SK-N-SH treated with all-trans-retinoic acid at 6 μM for 48 hours (cell line): Measurements from ENCODE around the gene LCMT1.

Source experiments
- ATAC-seq: fragments of 200-7000 bp; cut with Tn5 transposase; 3 replicates; pipeline ENCODE4 v1.9.1; 2020; ENCODE audit warnings: mild to moderate bottlenecking, moderate library complexity
- ARNTL ChIP-seq: fragments of 450-650 bp; formaldehyde crosslinking; IDR thresholded peaks from 2 replicates; pipeline ENCODE4 v1.5.0; 2020; ENCODE audit warnings: low read depth, mild to moderate bottlenecking, moderate library complexity, borderline replicate concordance
- BACH2 ChIP-seq: fragments of 250-450 bp; sonication (Bioruptor Pico); IDR thresholded peaks from 2 replicates; pipeline ENCODE4 v1.9.0; 2021; ENCODE audit warnings: mild to moderate bottlenecking, borderline replicate concordance
- CSDC2 ChIP-seq: fragments of 250-450 bp; sonication (Bioruptor Pico); IDR thresholded peaks from 2 replicates; pipeline ENCODE4 v1.5.0; 2020; ENCODE audit warnings: mild to moderate bottlenecking, moderate library complexity
- CSRNP3 ChIP-seq: fragments of 250-450 bp; sonication (Bioruptor Pico); IDR thresholded peaks from 2 replicates; pipeline ENCODE4 v1.5.1; 2021; ENCODE audit warnings: mild to moderate bottlenecking, moderate library complexity
- OSR1 ChIP-seq: fragments of 250-450 bp; sonication (Bioruptor Pico); IDR thresholded peaks from 2 replicates; pipeline ENCODE4 v1.8.0; 2022; ENCODE audit warnings: moderate library complexity, mild to moderate bottlenecking, inconsistent platforms
- POU6F1 ChIP-seq: fragments of 250-450 bp; sonication (Bioruptor Pico); IDR thresholded peaks from 2 replicates; pipeline ENCODE4 v1.8.0; 2021; ENCODE audit warnings: low read depth, mild to moderate bottlenecking, moderate library complexity, borderline replicate concordance
- PPARA ChIP-seq: fragments of 250-450 bp; sonication (Bioruptor Pico); IDR thresholded peaks from 2 replicates; pipeline ENCODE4 v1.5.0; 2020; ENCODE audit warnings: mild to moderate bottlenecking, borderline replicate concordance
- RARB ChIP-seq: fragments of 250-450 bp; sonication (Bioruptor Pico); IDR thresholded peaks from 2 replicates; pipeline ENCODE4 v1.8.0; 2021; ENCODE audit warnings: mild to moderate bottlenecking, moderate library complexity
- SNAI2 ChIP-seq: fragments of 250-450 bp; sonication (Bioruptor Pico); IDR thresholded peaks from 2 replicates; pipeline ENCODE4 v1.5.0; 2020; ENCODE audit warnings: mild to moderate bottlenecking, moderate library complexity
- TCF4 ChIP-seq: fragments of 250-450 bp; sonication (Bioruptor Pico); IDR thresholded peaks from 2 replicates; pipeline ENCODE4 v1.8.0; 2021; ENCODE audit warnings: mild to moderate bottlenecking, moderate library complexity, borderline replicate concordance
- TOX ChIP-seq: fragments of 250-450 bp; sonication (Bioruptor Pico); IDR thresholded peaks from 2 replicates; pipeline ENCODE4 v1.8.0; 2021; ENCODE audit warnings: mild to moderate bottlenecking, moderate library complexity, borderline replicate concordance
- ZC3H10 ChIP-seq: fragments of 250-450 bp; sonication (Bioruptor Pico); IDR thresholded peaks from 2 replicates; pipeline ENCODE4 v1.5.1; 2021; ENCODE audit warnings: mild to moderate bottlenecking, moderate library complexity
- ZFP30 ChIP-seq: fragments of 450-650 bp; formaldehyde crosslinking; IDR thresholded peaks from 2 replicates; pipeline ENCODE4 v1.5.0; 2022; ENCODE audit warnings: mild to moderate bottlenecking, moderate library complexity
- ZNF8 ChIP-seq: fragments of 450-650 bp; formaldehyde crosslinking; IDR thresholded peaks from 2 replicates; pipeline ENCODE4 v1.5.0; 2020; ENCODE audit warnings: mild to moderate bottlenecking, moderate library complexity
- TF ChIP-seq, protein P1 (sequence below): fragments of 250-450 bp; sonication (Bioruptor Pico); IDR thresholded peaks from 2 replicates; pipeline ENCODE4 v1.5.1; 2020; ENCODE audit warnings: low read depth, mild to moderate bottlenecking, moderate library complexity
- TF ChIP-seq, protein P2 (sequence below): fragments of 250-450 bp; sonication (Bioruptor Pico); IDR thresholded peaks from 2 replicates; pipeline ENCODE4 v1.5.0; 2020; ENCODE audit warnings: mild to moderate bottlenecking, moderate library complexity

LCMT1 gene

DNA sequence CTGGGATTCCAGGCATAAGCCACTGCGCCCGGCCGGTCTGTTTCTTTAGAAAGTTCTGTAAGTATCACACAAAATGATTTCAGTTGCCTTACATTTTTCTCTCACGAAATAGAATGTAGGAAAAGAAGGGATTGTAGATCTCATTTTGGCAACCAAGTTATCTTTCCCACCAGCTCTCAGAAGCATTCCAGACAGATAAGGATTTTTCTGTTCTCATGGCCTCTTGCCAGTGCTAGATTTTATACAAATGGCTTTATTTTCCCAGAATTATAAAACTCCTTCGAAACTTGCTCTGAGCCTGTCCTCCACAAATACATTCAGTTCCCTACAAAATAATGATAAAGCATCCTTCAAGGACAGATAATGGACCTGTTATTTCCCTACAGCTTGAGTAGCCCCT lies 46.9 kb downstream of the LCMT1 start:
- TF ChIP-seq BACH2 = no peak
- no peak for ATAC-seq

- no peak for TF ChIP-seq PPARA (CRISPR knock-in tag)
- TF ChIP-seq BACH2 = no peak
- no peak for TF ChIP-seq ZC3H10 (CRISPR knock-in tag)
- TF ChIP-seq CSRNP3 (CRISPR knock-in tag) = no peak
- TF ChIP-seq OSR1 = no peak
- TF ChIP-seq, protein P1, sequence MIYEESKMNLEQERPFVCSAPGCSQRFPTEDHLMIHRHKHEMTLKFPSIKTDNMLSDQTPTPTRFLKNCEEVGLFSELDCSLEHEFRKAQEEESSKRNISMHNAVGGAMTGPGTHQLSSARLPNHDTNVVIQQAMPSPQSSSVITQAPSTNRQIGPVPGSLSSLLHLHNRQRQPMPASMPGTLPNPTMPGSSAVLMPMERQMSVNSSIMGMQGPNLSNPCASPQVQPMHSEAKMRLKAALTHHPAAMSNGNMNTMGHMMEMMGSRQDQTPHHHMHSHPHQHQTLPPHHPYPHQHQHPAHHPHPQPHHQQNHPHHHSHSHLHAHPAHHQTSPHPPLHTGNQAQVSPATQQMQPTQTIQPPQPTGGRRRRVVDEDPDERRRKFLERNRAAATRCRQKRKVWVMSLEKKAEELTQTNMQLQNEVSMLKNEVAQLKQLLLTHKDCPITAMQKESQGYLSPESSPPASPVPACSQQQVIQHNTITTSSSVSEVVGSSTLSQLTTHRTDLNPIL (CRISPR knock-in tag) = no peak
- no peak for TF ChIP-seq POU6F1 (CRISPR knock-in tag)
- no peak for TF ChIP-seq TCF4 (CRISPR knock-in tag)
- TF ChIP-seq ZFP30 (CRISPR knock-in tag) = no peak
- TF ChIP-seq ARNTL (CRISPR knock-in tag) = no peak
- TF ChIP-seq, protein P2, sequence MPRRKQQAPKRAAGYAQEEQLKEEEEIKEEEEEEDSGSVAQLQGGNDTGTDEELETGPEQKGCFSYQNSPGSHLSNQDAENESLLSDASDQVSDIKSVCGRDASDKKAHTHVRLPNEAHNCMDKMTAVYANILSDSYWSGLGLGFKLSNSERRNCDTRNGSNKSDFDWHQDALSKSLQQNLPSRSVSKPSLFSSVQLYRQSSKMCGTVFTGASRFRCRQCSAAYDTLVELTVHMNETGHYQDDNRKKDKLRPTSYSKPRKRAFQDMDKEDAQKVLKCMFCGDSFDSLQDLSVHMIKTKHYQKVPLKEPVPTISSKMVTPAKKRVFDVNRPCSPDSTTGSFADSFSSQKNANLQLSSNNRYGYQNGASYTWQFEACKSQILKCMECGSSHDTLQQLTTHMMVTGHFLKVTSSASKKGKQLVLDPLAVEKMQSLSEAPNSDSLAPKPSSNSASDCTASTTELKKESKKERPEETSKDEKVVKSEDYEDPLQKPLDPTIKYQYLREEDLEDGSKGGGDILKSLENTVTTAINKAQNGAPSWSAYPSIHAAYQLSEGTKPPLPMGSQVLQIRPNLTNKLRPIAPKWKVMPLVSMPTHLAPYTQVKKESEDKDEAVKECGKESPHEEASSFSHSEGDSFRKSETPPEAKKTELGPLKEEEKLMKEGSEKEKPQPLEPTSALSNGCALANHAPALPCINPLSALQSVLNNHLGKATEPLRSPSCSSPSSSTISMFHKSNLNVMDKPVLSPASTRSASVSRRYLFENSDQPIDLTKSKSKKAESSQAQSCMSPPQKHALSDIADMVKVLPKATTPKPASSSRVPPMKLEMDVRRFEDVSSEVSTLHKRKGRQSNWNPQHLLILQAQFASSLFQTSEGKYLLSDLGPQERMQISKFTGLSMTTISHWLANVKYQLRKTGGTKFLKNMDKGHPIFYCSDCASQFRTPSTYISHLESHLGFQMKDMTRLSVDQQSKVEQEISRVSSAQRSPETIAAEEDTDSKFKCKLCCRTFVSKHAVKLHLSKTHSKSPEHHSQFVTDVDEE = no peak
- TF ChIP-seq CSDC2 = no peak
- TF ChIP-seq ZNF8 (CRISPR knock-in tag) = no peak
- TF ChIP-seq TOX (CRISPR knock-in tag) = no peak
- TF ChIP-seq SNAI2 = no peak
- TF ChIP-seq RARB = no peak
- TF ChIP-seq, all 23 proteins: peak for 0
- ATAC-seq = no peak
Observed at GRCh38 chr16:25161753-25162367, 50.3 kb downstream of the LCMT1 start.

DNA sequence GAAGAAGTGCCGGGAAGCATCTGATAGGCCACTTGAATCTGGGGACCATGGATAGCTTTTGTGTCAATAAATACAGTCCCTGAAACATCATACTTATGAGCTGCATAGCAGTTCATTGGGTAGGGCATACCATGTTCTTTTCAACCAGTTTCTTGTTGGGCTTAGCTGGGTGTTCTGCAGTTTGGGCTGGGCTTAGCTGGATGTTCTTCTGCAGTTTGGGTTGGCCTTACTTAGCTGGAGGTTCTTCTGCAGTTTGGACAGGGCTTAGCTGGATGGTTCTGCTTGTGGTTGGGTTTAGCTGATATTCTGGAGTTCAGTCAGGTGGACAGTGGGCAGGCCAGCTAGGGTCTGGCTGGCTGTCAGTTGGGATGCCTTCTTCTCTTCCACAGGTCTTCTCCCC lies 52.1 kb downstream of the LCMT1 start:
- ATAC-seq = no peak

More for the DNA sequence above, 52.1 kb downstream of the LCMT1 start:
- TF ChIP-seq, protein P1 (CRISPR knock-in tag) = no peak
- TF ChIP-seq RARB (no peak), ZC3H10 (CRISPR knock-in tag) (no peak), SNAI2 (no peak), TOX (CRISPR knock-in tag) (no peak)
- TF ChIP-seq, protein P2 = no peak
- TF ChIP-seq, all 23 proteins: peak for 0
